HG02798 (cell line): ENCODE data around the gene CDH13.
"Not testable (repeated sequence)": the region's sequence is repeated elsewhere in the genome, so short reads cannot be mapped to it uniquely, and the experiment has no call there.

Source experiments
- ATAC-seq: cut with Tn5 transposase; IDR thresholded peaks from one replicate; pipeline ENCODE4 v1.9.1; 2021; ENCODE audit warnings: mild to moderate bottlenecking; ENCODE audit not compliant: unreplicated experiment, poor library complexity

The CDH13 gene

DNA sequence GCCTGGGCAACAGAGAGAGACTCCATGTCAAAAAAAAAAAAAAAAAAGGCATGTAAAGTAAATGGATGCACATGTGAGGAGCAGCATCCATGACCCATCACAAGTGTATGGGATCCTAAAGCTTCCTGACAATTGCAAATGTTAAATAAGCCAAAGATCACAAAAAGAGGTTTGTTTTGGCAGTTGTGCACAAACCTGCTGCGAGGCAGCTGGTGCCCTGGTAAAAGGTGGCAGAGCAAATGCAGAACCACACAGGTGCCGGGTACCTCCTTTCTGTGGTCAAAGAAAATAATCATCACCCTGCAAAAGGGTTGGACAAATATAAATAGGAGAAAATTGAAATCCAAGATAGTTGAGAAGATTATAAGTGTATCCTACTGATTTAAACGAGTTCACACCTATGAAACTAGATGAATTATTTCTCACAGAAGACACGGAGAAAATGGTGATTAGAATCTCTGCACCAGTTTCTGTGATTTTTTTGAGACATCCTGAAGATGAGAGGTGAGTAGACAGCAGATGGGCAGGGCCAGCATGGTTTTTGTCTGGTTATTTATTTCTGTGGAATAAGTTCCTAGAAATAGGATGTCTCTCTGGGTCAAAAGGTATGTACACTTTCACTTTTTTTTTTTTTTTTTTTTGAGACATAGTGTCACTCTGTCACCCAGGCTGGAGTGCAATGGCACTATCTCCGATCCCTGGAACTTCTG is 291.3 kb downstream of the CDH13 start:
- no peak for ATAC-seq

DNA sequence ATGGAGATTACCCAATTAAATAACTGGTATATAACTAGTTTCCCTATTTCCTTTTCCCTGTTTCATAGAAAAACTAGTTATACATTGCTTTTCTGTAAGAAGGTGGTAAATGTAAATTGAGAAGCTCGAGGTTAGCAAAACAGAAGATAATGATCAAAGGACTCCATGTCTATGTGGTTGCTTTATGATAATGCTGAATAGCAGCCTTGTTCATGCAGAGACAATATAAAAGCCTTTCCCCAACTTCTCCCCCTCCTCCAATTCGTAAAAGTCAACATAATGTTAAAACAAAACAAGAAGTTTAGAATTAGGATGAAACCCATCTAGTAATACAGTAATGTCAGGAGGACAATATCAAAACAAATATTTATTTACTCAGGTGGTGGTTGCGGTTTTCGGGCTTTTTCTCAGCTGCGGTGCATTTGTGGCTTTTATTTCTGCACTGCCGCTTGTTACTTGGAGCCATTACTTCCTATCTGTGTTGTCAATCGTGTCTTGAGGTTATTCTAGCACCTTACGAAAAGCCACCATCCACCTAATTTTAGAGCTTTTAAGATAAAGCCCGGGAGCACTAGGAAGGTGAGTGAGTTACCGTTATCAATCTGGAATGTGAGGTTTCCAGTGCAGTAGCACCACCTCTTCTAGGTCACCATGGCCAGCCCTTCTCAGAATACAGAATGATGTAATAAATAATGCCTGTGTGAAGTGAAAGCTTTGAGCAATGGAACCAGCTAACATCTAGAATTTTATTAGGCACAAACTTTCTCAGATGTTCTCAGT is 297.5 kb downstream of the CDH13 start:
- ATAC-seq = no peak

DNA sequence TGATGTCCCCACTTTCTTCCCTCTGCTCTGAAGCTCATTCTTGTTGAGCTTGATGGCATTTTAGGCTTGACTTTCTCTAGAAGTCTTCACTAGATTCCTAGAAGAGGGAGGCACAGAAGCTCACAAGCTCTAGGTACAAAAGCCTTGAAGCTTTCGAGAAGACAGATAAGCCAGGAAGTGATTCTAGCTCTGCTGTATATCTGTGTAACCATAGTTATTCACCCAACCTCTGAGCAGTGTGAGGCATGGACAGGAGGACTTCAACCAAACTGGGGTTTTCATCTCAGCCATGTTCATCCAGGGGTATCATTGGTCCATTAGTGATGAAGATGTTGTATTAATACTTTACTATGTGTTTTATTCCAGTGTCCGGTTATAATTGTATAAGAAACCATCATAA is 299.7 kb downstream of the CDH13 start:
- no peak for ATAC-seq

DNA sequence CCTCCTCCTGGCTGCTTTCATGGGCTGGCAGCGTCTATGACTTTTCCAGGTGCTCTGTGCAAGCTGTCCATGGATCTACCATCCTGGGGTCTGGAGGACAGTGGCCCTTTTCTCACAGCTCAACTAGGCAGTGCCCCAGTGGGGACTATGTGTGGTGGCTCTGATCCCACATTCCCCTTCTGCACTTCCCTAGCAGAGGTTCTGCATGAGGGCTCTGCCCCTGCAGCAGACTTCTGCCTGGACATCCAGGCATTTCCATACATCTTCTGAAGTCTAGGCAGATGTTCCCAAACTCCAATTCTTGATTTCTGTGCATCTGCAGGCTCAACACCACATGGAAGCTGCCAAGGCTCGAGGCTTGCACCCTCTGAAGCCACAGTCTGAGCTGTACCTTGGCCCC is 307.2 kb downstream of the CDH13 start:
- not testable (repeated sequence) for ATAC-seq

DNA sequence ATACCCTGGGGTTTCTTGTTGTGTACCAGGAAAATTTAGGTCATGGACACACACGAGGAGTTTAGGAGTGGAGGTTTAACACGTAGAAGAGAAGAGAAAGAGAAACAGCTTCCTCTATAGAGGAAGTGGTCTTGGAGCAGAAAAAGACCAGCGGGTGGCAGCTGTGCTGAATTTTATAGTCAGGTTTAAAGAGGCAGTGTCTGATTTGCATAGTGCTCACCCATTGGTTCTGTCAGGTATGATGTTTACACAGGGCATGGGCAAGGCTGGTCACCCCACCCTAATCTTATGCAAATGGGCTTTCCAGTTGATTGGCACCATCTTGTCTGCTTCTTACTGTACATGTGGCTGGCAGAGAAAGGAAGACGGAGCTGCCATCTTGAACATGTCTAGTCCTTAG is 309.0 kb downstream of the CDH13 start:
- no peak for ATAC-seq

DNA sequence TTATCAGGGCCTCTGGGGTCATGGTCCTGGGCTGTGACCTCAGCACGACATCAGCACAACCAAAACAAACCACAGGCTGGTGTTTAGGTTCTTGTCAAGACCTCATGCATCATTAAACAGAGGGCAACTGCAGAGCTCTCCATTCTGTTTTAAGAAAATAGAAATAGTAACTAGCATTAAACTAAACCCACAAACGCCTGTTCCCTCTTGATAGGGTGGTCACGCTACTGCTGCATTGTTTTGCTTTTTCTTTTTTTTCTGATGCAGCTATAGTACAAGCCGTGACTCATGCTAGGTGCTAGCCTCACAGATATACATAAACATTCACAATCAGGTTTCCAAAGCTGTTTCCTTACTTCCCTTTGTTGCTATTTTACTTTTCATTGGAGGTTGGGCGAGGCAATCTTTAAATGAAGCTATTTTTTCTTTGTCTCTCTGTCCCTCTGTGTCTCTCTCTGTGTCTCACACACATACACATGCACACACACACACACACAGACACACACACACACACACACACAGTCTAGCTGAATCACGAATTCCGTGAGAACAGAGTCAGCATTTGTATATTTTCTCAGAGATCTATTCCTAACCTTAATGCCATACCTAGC is 310.3 kb downstream of the CDH13 start:
- no peak for ATAC-seq

DNA sequence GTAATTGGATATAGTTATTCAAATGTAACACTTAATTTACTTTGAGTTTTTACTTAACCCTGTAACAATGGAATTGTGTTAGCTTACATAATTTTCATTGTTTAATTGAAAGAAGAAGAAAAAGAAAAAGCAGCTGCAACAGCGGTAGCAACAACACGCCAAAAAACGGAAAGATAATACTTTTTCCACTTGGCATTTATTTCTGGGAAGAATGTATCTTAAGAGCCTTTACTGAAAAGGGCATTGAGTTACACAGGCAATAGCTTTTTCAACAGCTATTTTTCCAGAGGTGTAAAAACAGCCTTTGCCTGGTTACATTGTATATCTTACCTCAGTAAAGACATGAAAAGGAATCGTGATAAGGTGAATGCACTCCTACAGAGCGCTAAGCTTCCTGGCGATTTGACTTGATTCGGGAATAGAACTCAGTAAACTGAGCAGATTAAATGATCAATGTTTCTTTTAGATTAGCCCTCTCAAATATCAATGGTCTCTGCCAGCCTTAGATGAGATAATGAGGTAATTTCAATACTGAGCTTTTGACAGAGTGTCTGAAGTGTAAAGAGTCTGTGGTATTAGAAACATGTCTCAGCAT is 311.3 kb downstream of the CDH13 start:
- no peak for ATAC-seq

DNA sequence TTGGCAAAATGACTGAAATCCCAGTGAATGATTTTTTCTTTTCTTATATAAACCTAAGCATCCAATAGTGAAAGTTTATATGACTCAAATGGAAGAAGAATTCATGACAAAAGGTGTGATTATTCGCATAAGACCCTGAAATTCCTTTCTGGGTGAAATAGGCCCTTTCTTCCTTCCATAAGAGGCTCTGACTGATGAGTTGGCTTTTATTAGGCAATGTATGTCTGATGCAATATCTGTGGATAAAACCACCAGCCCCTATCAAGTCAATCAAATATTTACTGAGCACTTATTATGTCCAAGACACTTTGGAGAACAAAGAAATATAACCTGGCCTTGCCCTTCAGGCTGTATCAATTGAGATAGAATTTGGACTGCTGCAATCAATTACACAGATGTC is 316.6 kb downstream of the CDH13 start:
- ATAC-seq = no peak

DNA sequence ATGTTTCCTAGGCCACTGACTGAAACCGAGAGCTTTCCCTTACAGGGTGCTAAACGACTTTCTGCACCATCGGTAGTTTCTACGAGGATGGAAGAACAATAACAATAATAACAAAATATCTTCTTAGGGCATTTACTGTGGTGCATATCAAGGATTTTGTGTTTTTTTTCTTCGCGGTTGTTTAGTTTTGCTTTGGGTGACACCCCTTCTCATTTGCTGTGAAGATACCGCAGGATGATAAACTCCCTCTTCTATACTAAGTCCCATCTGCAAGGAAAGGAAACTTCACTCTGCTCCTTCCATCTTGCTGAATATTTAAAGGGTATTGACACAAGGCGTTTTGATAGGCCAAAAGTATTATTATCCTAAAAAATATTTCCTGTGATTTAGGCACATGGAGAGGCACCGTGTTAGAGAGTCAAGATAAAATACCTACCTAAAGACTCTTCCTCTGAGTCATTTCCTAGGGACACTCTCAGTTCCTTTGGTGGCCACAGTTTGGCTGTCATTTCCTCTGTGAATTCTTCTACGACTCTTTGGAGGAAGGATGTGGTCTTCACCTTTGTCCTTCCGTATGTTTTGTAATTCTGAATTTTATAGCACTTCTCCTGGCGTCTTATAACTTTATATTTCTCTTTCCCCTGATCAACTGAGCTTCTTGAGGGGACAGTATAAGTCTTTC is 318.8 kb downstream of the CDH13 start:
- no peak for ATAC-seq

DNA sequence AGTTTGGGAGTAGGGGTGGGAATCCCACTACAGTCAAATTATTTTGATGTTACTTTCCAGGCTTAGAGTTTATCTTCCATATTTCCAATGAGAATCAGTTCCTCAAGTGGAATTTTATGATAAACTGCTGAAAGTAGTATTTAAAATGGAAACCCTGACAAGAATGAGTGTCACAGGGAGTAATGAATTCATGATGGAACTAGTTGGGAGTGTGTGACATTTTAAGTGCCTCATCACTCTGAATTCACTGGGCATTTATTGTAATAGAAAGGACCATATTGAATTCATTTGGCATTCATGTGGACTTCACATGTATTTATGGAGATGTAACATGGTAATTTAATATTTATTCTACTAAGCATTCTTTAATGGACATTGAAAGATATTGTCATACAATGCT is 320.9 kb downstream of the CDH13 start:
- no peak for ATAC-seq

DNA sequence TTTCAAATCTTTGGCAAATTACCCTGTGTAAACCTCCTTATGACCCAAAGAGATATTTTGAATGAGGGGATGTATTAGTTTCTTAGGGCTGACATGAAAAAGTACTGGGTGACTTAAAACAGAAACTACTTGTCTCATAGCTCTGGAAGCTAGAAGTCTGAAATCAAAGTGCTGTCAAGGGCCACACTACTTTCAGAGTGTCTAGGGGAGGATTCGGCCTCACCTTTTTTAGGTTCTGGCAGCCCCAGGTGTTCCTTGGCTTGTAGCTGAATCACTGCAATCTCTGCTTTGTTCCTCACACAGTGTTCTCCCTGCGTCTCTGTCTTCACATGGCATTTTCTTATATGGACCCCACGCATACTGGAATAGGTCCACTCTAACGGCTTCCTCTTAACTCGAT is 322.2 kb downstream of the CDH13 start:
- no peak for ATAC-seq

DNA sequence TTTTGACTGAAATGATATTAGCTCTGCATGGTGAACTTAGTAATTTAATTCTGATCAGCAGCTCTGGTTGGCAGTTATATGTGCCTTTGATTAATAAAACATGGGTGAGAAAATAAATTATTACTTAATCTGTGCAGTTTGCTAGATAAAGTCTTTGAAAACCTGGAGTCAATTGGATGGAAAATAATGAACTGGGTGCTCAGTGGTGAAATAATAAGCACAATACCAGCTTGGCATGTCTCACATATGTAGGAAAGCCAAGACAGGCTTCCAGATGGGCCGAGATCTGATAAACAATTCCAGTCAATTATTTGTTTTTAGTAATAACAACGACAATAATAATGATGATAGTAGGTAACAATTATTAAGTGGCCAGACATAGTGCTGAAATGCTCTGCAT is 326.7 kb downstream of the CDH13 start:
- no peak for ATAC-seq

DNA sequence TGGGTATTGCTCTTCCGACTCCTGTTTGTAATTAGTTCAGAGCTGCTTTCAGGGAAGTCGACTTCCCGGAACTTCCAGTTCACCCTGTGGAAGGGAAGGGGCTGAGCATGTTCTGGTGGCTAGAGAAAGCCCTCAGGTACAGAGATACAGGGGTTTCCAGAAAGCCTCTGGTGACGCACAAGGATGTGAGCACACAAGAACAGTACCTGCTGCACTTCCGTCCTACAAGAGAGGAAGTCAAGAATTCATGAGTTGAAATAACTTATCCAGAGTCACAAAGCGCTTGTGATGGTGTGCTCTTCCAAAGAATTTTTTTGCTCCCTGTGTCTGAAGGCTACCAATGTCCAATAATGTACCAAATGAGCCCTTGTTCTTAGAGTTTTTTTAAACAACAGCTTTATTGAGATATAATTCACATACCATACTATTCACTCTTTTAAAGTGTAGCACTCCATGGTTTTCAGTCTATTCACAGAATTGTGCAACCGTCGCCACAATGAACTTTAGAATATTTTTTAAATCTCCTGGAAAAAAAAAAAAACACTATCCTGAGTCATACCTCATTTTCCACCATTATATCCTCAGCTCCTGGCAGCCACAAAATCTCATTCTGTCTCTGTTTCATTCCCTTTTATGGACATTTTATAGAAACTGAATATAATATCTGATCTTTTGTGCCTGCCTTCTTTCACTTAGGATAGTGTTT is 327.6 kb downstream of the CDH13 start:
- ATAC-seq = no peak

DNA sequence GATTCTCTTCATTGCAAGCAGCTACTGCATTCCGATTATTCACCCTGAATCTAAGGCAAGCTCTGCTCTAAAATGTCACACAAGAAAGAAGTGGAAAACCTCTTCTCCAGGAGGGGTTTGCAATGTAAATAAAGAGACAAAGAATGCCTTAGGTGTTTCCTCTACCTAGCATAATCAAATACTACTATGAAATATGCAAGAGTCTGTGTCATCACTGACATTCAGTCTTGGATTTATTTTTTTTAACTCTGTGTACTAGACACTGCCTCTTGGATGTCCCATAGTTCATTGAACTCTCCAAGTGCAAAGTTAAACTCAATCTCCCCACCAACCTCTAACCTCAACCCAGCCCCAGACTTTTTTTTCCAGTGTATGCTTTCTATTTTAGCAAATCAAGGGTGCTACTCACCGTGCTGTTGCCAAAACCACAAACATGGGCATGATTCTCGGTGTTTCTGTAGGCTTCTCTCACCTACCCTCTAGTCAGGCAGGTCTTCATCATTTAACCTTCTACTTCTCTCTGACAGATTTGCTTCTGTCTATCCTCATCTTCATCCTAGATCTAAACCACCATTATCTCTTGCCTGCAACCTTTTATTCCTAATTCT is 329.1 kb downstream of the CDH13 start:
- ATAC-seq = no peak

DNA sequence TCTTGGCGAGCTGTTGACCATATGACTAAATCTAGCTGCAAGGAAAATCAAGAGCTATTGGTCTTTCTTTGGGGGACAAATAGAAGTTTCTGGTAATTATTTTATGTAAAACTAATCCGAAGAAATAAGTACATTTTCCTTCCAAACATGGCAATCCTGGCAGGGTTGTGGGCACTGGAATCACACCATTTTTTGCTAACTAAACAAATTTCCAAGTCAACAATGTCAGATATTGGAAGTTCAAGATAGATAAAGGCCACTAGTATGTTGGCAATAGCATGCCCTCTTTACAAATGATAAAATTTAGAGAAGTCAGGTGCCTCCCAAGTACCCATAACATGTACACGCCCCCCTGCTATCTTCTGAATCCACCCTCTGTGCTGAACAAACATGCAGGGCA is 330.4 kb downstream of the CDH13 start:
- no peak for ATAC-seq

DNA sequence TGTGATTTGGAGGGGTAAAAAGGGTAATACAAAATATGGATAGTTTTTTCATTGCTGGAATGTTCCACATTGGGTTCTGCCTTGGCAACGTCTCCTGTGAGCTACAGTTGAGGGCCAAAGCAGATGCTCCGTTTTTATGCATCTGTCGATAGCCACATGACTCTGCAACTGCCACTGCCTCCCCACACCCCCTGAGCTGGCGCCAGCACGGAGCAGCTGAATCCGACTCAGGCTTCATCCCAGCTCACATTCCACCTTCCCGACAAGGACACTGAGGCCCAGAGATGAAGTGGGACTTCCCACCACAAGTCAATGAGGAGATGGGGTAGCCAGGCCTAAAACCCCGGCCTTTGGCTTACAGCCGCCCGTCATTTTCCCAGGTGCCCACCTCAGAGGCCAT is 334.1 kb downstream of the CDH13 start:
- no peak for ATAC-seq

DNA sequence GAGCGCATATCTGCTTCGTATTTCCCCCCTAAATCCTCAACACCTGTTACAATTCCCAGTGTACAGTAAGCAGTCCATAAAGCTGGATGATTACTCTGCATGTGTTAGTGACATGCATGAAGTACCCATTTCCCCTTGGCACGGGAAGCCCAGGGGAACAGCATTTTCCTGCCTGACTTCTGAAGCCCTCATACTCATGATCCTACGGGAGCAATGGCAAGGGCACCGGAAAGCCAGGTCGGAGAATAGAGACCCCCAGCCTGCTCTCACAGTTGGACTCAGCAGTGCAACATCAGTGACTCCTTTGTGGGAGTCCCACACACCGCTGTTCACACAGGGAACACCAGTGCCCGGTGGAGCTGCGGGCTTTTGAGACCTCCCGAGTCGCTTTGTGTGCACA is 336.9 kb downstream of the CDH13 start:
- no peak for ATAC-seq

DNA sequence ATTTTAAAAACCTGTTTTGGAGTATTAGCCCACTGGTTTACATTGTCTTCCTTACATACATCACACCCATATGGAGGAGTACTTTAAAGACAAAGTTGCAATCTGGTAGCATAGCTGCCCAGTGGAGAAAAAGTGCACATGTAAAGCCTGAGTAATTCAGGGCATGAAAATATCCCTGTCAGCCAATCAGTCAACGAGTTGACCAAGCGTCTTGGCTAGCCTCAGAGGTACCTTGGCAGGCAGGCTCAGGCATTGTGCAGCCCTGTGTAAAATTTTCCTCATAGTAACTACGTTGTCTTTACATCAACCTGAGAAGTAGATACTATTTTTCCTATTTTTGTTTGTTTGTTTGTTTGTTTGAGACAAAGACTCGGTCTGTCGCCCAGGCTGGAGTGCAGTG is 339.0 kb downstream of the CDH13 start:
- ATAC-seq = no peak

DNA sequence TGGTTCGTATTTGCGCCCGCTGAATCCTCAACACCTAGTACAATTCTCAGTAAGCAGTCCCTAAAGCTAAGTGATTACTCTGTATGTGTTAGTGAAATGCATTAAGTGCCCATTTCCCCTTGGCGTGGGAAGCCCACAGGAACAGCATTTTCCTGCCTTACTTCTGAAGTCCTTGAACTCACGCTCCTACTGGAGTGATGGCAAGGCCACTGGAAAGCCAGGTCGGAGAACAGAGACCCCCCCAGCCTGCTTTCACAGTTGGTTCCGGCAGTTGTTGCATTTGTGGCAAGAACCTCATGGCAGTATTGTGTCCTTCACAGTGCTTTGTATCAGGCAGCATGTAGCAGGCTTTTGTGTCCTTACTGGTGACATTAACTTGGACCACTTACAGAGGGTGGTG is 340.7 kb downstream of the CDH13 start:
- ATAC-seq = no peak

DNA sequence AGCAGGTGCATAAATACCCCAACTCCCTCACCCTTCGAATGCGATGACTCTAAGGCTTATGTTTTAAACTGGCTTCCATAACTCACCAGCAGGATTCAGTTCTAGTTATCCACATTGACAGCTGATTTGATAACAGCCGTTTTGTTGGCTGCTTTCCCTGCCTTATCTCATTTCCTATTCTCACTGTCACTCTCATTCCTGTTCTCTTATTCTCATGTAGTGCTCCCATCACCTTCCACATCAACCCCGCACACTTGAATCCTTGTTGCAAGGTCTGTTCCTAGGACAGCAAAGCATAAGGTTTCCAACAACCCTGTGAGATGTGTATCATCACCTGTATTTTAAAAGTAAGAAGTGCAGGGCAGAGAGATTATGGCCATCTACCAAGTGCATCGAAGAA is 344.4 kb downstream of the CDH13 start:
- no peak for ATAC-seq
